GM19372 (cell line): ENCODE data around the gene BOLA2B.

Source experiments
- ATAC-seq: cut with Tn5 transposase; IDR thresholded peaks from one replicate; pipeline ENCODE4 v1.9.1; 2021; ENCODE audit warnings: mild to moderate bottlenecking, low read depth, moderate library complexity; ENCODE audit not compliant: unreplicated experiment

The BOLA2B gene

DNA sequence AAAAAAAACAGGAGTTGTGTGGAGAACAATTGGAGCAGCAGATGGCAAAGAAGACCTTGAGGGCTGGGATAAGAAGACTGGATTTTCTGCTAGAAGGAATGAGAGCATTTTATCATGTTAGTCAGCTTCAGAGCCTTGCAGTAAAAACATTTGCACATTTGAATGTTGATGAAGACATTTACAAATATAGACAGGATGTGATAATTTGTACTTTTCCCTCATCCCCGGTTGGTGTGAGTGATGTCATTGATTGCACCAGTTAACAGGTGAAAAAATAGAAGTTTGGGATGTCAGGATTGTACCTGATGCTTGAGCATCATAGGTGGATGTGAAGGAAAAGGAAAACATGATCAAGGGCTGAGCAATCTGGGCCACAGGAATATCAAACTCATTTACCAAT lies 47.8 kb downstream of the BOLA2B start:
- no peak for ATAC-seq

DNA sequence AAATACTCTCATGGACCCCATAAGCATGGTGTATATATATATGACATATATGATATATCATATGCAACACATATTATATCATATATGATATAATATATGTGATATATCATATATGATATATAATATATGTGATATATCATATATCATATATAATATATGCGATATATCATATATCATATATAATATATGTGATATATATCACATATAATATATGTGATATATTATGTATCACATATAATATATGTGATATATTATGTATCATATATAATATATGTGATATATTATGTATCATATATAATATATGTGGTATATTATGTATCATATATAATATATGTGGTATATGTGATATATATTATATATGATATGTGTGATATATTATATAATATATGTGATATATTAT lies 48.5 kb downstream of the BOLA2B start:
- ATAC-seq = no peak

DNA sequence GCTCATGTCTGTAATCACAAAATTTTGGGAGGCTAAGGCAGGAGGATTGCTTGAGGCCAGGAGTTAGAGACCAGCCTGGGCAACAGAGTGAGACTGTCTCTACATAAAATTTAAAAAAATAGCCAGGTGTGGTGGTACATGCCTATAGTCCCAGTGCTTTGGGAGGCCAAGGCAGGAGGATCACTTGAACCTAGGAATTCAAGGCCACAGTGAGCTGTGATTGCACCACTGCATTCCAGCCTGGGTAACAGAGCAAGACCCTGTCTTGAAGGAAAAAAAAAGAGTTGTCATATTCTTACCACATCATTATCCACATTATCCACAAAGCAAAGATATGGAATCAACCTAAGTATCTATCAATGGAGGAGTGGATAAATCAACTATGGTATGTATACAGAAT lies 49.4 kb downstream of the BOLA2B start:
- ATAC-seq = no peak

- no peak for ATAC-seq
Observed at GRCh38 chr16:30143347-30143702, 50.1 kb downstream of the BOLA2B start.
